Measurements from ENCODE around the gene SLIT3.

DNA sequence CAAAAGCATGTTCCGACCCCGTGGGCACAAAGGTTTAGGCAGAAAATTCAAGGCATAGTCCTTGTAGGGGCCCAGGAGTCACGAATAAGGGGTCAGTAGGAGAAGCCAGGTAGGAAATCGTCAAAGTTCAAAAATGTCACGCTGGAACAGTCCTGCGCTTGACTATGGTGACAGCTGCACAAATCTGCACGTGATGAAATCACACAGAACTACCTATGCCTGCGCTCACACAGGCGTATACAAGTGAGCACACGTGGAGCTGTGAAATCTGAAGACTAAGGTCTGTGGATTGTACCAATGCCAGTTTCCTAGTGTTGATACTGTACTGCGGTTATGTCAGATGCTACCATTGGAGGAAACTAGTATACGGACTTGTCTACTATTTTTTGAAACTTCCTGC, 418.7 kb downstream of the SLIT3 start:
- TF ChIP-seq CSDC2 (CRISPR knock-in tag; IDR thresholded peaks at IDR 0.05) (no peak), BACH2 (CRISPR knock-in tag; IDR thresholded peaks at IDR 0.05; ENCODE audit: borderline replicate concordance) (no peak), ZNF70 (CRISPR knock-in tag; IDR thresholded peaks at IDR 0.05) (no peak), ARNTL (CRISPR knock-in tag; IDR thresholded peaks at IDR 0.05; ENCODE audit: borderline replicate concordance, low read depth) (no peak), ZFP3 (CRISPR knock-in tag; IDR thresholded peaks at IDR 0.05) (no peak), SNAI2 (CRISPR knock-in tag; IDR thresholded peaks at IDR 0.05) (no peak), ZNF8 (CRISPR knock-in tag; IDR thresholded peaks at IDR 0.05) (no peak), ESRRG (CRISPR knock-in tag; IDR thresholded peaks at IDR 0.05) (no peak), GLIS3 (CRISPR knock-in tag; IDR thresholded peaks at IDR 0.05) (no peak)
- TF ChIP-seq, protein P1, sequence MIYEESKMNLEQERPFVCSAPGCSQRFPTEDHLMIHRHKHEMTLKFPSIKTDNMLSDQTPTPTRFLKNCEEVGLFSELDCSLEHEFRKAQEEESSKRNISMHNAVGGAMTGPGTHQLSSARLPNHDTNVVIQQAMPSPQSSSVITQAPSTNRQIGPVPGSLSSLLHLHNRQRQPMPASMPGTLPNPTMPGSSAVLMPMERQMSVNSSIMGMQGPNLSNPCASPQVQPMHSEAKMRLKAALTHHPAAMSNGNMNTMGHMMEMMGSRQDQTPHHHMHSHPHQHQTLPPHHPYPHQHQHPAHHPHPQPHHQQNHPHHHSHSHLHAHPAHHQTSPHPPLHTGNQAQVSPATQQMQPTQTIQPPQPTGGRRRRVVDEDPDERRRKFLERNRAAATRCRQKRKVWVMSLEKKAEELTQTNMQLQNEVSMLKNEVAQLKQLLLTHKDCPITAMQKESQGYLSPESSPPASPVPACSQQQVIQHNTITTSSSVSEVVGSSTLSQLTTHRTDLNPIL (CRISPR knock-in tag; IDR thresholded peaks at IDR 0.05; ENCODE audit: low read depth), result no peak
- TF ChIP-seq, protein P2, sequence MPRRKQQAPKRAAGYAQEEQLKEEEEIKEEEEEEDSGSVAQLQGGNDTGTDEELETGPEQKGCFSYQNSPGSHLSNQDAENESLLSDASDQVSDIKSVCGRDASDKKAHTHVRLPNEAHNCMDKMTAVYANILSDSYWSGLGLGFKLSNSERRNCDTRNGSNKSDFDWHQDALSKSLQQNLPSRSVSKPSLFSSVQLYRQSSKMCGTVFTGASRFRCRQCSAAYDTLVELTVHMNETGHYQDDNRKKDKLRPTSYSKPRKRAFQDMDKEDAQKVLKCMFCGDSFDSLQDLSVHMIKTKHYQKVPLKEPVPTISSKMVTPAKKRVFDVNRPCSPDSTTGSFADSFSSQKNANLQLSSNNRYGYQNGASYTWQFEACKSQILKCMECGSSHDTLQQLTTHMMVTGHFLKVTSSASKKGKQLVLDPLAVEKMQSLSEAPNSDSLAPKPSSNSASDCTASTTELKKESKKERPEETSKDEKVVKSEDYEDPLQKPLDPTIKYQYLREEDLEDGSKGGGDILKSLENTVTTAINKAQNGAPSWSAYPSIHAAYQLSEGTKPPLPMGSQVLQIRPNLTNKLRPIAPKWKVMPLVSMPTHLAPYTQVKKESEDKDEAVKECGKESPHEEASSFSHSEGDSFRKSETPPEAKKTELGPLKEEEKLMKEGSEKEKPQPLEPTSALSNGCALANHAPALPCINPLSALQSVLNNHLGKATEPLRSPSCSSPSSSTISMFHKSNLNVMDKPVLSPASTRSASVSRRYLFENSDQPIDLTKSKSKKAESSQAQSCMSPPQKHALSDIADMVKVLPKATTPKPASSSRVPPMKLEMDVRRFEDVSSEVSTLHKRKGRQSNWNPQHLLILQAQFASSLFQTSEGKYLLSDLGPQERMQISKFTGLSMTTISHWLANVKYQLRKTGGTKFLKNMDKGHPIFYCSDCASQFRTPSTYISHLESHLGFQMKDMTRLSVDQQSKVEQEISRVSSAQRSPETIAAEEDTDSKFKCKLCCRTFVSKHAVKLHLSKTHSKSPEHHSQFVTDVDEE (CRISPR knock-in tag; IDR thresholded peaks at IDR 0.05), result no peak; the same call in 1 of the 2 replicates
- TF ChIP-seq, protein P3, sequence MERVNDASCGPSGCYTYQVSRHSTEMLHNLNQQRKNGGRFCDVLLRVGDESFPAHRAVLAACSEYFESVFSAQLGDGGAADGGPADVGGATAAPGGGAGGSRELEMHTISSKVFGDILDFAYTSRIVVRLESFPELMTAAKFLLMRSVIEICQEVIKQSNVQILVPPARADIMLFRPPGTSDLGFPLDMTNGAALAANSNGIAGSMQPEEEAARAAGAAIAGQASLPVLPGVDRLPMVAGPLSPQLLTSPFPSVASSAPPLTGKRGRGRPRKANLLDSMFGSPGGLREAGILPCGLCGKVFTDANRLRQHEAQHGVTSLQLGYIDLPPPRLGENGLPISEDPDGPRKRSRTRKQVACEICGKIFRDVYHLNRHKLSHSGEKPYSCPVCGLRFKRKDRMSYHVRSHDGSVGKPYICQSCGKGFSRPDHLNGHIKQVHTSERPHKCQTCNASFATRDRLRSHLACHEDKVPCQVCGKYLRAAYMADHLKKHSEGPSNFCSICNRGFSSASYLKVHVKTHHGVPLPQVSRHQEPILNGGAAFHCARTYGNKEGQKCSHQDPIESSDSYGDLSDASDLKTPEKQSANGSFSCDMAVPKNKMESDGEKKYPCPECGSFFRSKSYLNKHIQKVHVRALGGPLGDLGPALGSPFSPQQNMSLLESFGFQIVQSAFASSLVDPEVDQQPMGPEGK (CRISPR knock-in tag; IDR thresholded peaks at IDR 0.05; ENCODE audit: borderline replicate concordance), result no peak

Measured in SK-N-SH treated with all-trans-retinoic acid at 6 μM for 48 hours (cell line).